ENCODE data around the gene MAP3K6.

The MAP3K6 gene

DNA sequence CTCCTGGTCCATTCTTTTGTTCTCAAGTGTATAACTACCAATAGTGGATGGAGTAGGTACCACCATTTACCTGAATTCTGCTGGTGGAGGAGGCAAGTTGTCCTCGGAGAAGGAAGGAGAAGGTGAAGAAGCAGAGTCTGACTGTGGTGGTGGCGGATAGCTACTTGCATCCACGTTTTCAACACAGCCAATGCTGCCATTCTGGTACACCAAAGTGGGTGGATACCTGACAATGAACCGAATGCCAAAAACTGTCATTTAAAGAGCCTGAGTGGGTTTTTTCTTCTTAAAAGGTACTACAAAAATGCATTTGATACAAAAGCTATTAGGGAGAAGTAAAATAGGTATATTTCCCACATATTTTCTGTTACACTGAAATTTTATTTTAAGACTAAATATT is 45.7 kb upstream of the MAP3K6 start:
- Histone ChIP-seq H3K9ac (ENCODE audit: low read length) (no peak overlapping the region), H4K20me1 (ENCODE audit: insufficient read depth, low read length) (no peaks in the 10 kb centered on the region), H3K4me1 (ENCODE audit: low read length) (peaks cover 4% of the 10 kb centered on the region; the same call in 1 of the 2 replicates), H3F3A (ENCODE audit: insufficient read depth, low read length) (no peaks in the 10 kb centered on the region), H3K4me3 (ENCODE audit: low read length) (no peak overlapping the region), H3K9me2 (replicated peaks; ENCODE audit: insufficient read depth, low read length) (no peaks in the 10 kb centered on the region), H3K4me2 (ENCODE audit: low read depth, low read length) (no peak overlapping the region), H3K9me3 (replicated peaks; ENCODE audit: insufficient read depth, low read length) (no peaks in the 10 kb centered on the region), H2AFZ (ENCODE audit: low read length) (no peak overlapping the region), H3K79me2 (ENCODE audit: low read length) (peaks cover 12% of the 10 kb centered on the region), H3K27me3 (replicated peaks; ENCODE audit: insufficient read depth, low read length) (no peaks in the 10 kb centered on the region), H3K27ac (ENCODE audit: low read length) (no peak overlapping the region), H3K36me3 (replicated peaks; ENCODE audit: insufficient read depth, low read length) (no peaks in the 10 kb centered on the region; the same call in 1 of the 2 replicates)
- no peak for DNase-seq
- TF ChIP-seq EZH2 (optimal IDR thresholded peaks at IDR 0.05; ENCODE audit: low read depth, low read length), result no peak
- no peak for TF ChIP-seq CTCF (IDR thresholded peaks at IDR 0.05; ENCODE audit: low read length)
- TF ChIP-seq EZH2phosphoT487 (IDR thresholded peaks at IDR 0.05; ENCODE audit: low read length), result no peak

- Histone ChIP-seq H3K27ac (ENCODE audit: low read length) (no peak overlapping the region), H3F3A (ENCODE audit: insufficient read depth, low read length) (no peaks in the 10 kb centered on the region), H4K20me1 (ENCODE audit: insufficient read depth, low read length) (no peaks in the 10 kb centered on the region), H3K36me3 (replicated peaks; ENCODE audit: insufficient read depth, low read length) (no peaks in the 10 kb centered on the region; the same call in 1 of the 2 replicates), H3K9me3 (replicated peaks; ENCODE audit: insufficient read depth, low read length) (no peaks in the 10 kb centered on the region), H3K27me3 (replicated peaks; ENCODE audit: insufficient read depth, low read length) (no peaks in the 10 kb centered on the region), H3K79me2 (ENCODE audit: low read length) (peaks cover under 1% of the 10 kb centered on the region; the same call in 1 of the 2 replicates), H2AFZ (ENCODE audit: low read length) (no peak overlapping the region), H3K4me3 (ENCODE audit: low read length) (no peak overlapping the region), H3K4me2 (ENCODE audit: low read depth, low read length) (no peak overlapping the region), H3K4me1 (ENCODE audit: low read length) (peaks cover 5% of the 10 kb centered on the region; the same call in 1 of the 2 replicates), H3K9me2 (replicated peaks; ENCODE audit: insufficient read depth, low read length) (no peaks in the 10 kb centered on the region), H3K9ac (ENCODE audit: low read length) (no peak overlapping the region)
- TF ChIP-seq EZH2phosphoT487 (IDR thresholded peaks at IDR 0.05; ENCODE audit: low read length), result no peak
- no peak for TF ChIP-seq EZH2 (optimal IDR thresholded peaks at IDR 0.05; ENCODE audit: low read depth, low read length)
- TF ChIP-seq CTCF (IDR thresholded peaks at IDR 0.05; ENCODE audit: low read length), result no peak
- DNase-seq, result no peak
These were observed 43.9 kb upstream of the MAP3K6 start for GRCh38 chr1:27410709-27411108.

GRCh38 chr1:27409669-27410068 is 42.9 kb upstream of the MAP3K6 start:
- H3K36me3 ChIP-seq (replicated peaks; ENCODE audit: insufficient read depth, low read length), result no peaks in the 10 kb centered on the region; the same call in 1 of the 2 replicates
- H3K9me2 ChIP-seq (replicated peaks; ENCODE audit: insufficient read depth, low read length), result no peaks in the 10 kb centered on the region
- no peak overlapping the region for H3K4me3 ChIP-seq (ENCODE audit: low read length)
- no peak overlapping the region for H3K4me2 ChIP-seq (ENCODE audit: low read depth, low read length)
- no peaks in the 10 kb centered on the region for H3K27me3 ChIP-seq (replicated peaks; ENCODE audit: insufficient read depth, low read length)
- no peak overlapping the region for H3K9ac ChIP-seq (ENCODE audit: low read length)
- H3K9me3 ChIP-seq (replicated peaks; ENCODE audit: insufficient read depth, low read length), result no peaks in the 10 kb centered on the region
- no peaks in the 10 kb centered on the region for H4K20me1 ChIP-seq (ENCODE audit: insufficient read depth, low read length)
- H3K79me2 ChIP-seq (ENCODE audit: low read length), result no peaks in the 10 kb centered on the region
- no peaks in the 10 kb centered on the region for H3F3A ChIP-seq (ENCODE audit: insufficient read depth, low read length)
- peaks cover 5% of the 10 kb centered on the region; the same call in 1 of the 2 replicates for H3K4me1 ChIP-seq (ENCODE audit: low read length)
- DNase-seq, result no peak
- no peak for TF ChIP-seq EZH2phosphoT487 (IDR thresholded peaks at IDR 0.05; ENCODE audit: low read length)
- TF ChIP-seq EZH2 (optimal IDR thresholded peaks at IDR 0.05; ENCODE audit: low read depth, low read length), result no peak
- TF ChIP-seq CTCF (IDR thresholded peaks at IDR 0.05; ENCODE audit: low read length), result no peak
- H2AFZ ChIP-seq (ENCODE audit: low read length), result no peak overlapping the region
- no peak overlapping the region for H3K27ac ChIP-seq (ENCODE audit: low read length)

Data from MM.1S (cell line).